Left ventricle myocardium inferior (tissue), 1 donor: ENCODE measurements around the gene GMEB2. TPM values are rescaled to one million over a fixed set of nuclear protein-coding genes. Genes with fewer than 3 reads are reported as not detected.
"Not testable (repeated sequence)": the region's sequence is repeated elsewhere in the genome, so short reads cannot be mapped to it uniquely, and the experiment has no call there.

Source experiments
- DNase-seq: peaks from one replicate; pipeline ENCODE4 v3.0.0-alpha.2; 2020
- H3K27ac ChIP-seq: fragments of 200-600 bp; replicated peaks from 2 replicates; pipeline ENCODE4 v1.8.0; 2021
- H3K27me3 ChIP-seq: fragments of 200-600 bp; 2 replicates; pipeline ENCODE4 v1.8.0; 2021; ENCODE audit warnings: low read depth
- H3K36me3 ChIP-seq: fragments of 200-600 bp; 2 replicates; pipeline ENCODE4 v1.8.0; 2021
- H3K4me1 ChIP-seq: fragments of 200-600 bp; 2 replicates; pipeline ENCODE4 v1.8.0; 2021
- H3K4me3 ChIP-seq: fragments of 200-600 bp; 2 replicates; pipeline ENCODE4 v1.8.0; 2021; ENCODE audit warnings: mild to moderate bottlenecking, moderate library complexity
- H3K9me3 ChIP-seq: fragments of 200-600 bp; replicated peaks from 2 replicates; pipeline ENCODE4 v1.8.0; 2021
- intact Hi-C: fragments of 100-400 bp; cut with micrococcal nuclease; formaldehyde crosslinking; loops from one replicate; pipeline ENCODE4 v1.11.0; 2022
- total RNA-seq: library from RNA; stranded (reverse); fragmentation: NEBNext Ultra II Directional; extraction: Animal tissue kit (Norgen Biotek cat#: 25700); gene quantifications from one replicate; pipeline ENCODE4 v1.2.1, GENCODE V29; 2021
- TF ChIP-seq, protein P1 (sequence below): fragments of 200-600 bp; IDR thresholded peaks from 2 replicates; pipeline ENCODE4 v1.8.0; 2021; ENCODE audit warnings: antibody characterized with exemption, mild to moderate bottlenecking, borderline replicate concordance
- donor health status: DM: no; HTN: yes; CAD: no; lungs with severe emphysema.

GMEB2 gene
- total RNA-seq, 1 donor from 2014 or later, result 5.3 TPM

DNA sequence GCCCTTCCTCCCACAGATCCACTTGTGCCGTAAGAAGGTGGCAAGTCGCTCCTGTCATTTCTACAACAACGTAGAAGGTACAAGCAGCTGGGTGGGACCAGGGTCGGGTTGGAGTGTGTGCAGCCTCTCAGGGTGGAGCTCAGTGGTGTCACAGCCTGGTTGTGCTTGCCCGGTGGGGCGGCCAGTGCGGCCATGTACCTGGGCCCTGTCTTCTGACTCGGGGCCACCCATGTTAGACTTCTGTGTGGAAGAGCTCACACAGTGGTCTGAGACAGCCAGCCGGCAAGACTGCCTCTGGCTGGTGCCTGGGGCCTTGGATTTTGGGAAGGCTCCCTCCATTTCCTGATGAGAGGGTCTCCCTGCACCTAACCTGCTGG, 35.9 kb upstream of the GMEB2 start:
- Histone ChIP-seq H3K9me3 (no peaks in the 10 kb centered on the region), H3K36me3 (peaks cover 56% of the 10 kb centered on the region), H3K4me1 (peaks cover 13% of the 10 kb centered on the region), H3K27ac (no peak overlapping the region), H3K27me3 (no peaks in the 10 kb centered on the region), H3K4me3 (no peak overlapping the region)
- TF ChIP-seq, protein P1, sequence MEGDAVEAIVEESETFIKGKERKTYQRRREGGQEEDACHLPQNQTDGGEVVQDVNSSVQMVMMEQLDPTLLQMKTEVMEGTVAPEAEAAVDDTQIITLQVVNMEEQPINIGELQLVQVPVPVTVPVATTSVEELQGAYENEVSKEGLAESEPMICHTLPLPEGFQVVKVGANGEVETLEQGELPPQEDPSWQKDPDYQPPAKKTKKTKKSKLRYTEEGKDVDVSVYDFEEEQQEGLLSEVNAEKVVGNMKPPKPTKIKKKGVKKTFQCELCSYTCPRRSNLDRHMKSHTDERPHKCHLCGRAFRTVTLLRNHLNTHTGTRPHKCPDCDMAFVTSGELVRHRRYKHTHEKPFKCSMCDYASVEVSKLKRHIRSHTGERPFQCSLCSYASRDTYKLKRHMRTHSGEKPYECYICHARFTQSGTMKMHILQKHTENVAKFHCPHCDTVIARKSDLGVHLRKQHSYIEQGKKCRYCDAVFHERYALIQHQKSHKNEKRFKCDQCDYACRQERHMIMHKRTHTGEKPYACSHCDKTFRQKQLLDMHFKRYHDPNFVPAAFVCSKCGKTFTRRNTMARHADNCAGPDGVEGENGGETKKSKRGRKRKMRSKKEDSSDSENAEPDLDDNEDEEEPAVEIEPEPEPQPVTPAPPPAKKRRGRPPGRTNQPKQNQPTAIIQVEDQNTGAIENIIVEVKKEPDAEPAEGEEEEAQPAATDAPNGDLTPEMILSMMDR, result no peak
- DNase-seq, result no peak
- intact Hi-C loops, result no loop called here

DNA sequence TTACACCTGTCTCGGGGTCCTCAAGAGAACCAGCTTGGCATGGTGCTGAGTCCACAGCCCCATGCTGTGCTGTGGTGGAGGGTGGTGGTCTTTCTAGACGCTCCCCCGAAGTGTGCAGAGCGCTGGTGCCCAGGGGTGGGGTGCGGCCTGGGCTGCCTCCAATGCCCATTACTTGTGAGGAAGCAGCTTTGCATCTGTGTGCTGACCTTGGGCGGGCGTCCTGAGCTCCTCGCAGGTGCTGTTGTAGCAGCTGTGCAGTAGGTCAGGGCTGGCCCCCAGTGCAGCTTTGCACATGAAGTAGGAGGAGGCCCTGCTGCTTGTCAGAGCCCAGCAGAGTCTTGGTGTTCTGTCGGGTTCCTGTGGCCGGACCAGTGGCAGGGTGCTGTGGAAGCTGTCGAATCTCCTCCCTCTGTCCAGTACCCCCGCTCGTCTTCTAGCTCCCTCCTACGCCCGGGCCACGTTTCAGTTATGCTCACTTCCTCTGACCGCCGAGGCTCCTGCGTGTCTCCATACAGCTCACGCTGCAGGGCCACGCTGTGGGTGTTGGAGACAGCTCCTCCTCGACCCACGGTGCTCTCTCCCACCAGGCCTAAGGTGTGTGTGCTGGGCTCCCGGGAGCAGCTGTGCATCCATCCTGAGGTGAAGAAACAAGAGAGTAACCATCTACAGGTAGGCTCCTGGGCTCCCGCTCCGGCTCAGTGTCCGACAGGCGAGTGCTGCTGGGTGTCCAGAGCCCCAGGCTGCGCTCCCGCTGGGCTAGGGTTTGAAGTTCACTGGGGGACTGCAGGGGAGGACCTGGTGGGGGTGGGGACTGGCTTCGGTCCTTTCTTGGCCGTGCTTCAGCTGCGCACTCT, 35.3 kb upstream of the GMEB2 start:
- no peaks in the 10 kb centered on the region for H3K9me3 ChIP-seq
- H3K27ac ChIP-seq, result no peak overlapping the region
- intact Hi-C loops, result no loop called here
- no peak for DNase-seq
- peaks cover 19% of the 10 kb centered on the region for H3K4me1 ChIP-seq
- TF ChIP-seq, protein P1, result no peak
- no peak overlapping the region for H3K4me3 ChIP-seq
- H3K27me3 ChIP-seq, result no peaks in the 10 kb centered on the region
- H3K36me3 ChIP-seq, result peaks cover 50% of the 10 kb centered on the region

DNA sequence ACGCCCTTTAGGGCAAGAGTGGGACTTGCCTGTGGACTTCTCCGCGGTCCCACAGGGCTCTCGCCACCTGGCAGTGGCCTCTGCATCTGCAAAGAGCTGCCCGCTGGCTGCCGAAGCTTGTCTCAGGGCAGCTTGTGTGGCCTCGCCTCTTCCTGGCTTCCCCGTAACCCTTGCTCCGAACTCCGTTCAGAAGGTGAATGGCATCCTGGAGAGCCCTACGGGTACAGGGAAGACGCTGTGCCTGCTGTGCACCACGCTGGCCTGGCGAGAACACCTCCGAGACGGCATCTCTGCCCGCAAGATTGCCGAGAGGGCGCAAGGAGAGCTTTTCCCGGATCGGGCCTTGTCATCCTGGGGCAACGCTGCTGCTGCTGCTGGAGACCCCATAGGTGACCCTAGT, 34.2 kb upstream of the GMEB2 start:
- DNase-seq, result no peak
- intact Hi-C loops, result no loop called here
- no peak overlapping the region for H3K4me3 ChIP-seq
- H3K27me3 ChIP-seq, result no peaks in the 10 kb centered on the region
- no peaks in the 10 kb centered on the region for H3K9me3 ChIP-seq
- H3K27ac ChIP-seq, result no peak overlapping the region
- H3K4me1 ChIP-seq, result peaks cover 23% of the 10 kb centered on the region
- H3K36me3 ChIP-seq, result peaks cover 41% of the 10 kb centered on the region
- TF ChIP-seq, protein P1, result no peak

DNA sequence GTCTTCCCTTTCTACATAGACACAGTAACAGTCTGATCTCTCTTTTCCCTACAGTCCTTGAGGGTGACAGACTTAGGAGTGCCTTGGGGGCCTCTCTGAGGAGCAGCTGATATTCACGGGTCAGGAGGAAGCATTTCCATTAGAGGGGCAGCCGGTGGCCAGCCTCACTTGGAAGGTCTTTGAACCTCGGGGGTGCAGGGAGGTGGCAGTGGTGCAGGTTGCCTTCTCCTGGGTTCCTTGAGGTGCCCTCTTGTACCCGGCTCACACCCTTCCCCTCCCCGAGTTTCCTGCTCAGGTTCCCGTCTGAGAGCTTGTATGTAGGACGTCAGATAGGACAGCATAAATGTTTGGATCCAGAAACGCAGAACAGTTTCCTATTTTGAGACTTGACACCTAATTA, 33.7 kb upstream of the GMEB2 start:
- no peak overlapping the region for H3K27ac ChIP-seq
- H3K9me3 ChIP-seq, result no peaks in the 10 kb centered on the region
- H3K4me3 ChIP-seq, result no peak overlapping the region
- H3K27me3 ChIP-seq, result no peaks in the 10 kb centered on the region
- intact Hi-C loops, result no loop called here
- H3K36me3 ChIP-seq, result peaks cover 36% of the 10 kb centered on the region
- DNase-seq, result no peak
- peaks cover 23% of the 10 kb centered on the region for H3K4me1 ChIP-seq
- TF ChIP-seq, protein P1, result no peak

DNA sequence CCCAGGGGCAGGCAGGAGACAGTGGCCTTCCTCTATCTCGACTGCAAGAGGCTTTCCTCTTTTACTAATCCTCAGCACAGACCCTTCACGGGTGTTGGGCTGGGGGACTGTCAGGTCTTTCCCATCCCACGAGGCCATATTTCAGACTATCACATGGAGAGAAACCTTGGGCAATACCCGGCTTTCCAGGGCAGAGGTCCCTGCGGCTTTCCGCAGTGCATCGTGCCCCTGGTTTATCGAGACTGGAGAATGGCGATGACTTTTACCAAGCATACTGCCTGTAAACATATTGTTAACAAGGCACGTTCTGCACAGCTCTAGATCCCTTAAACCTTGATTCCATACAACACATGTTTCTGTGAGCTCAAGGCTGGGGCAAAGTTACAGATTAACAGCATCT, 33.3 kb upstream of the GMEB2 start:
- intact Hi-C loops, DNase-seq, H3K9me3 ChIP-seq, H3K27ac ChIP-seq, H3K4me3 ChIP-seq, H3K27me3 ChIP-seq: not testable (repeated sequence)
- H3K36me3 ChIP-seq, result peaks cover 32% of the 10 kb centered on the region
- peaks cover 23% of the 10 kb centered on the region for H3K4me1 ChIP-seq

DNA sequence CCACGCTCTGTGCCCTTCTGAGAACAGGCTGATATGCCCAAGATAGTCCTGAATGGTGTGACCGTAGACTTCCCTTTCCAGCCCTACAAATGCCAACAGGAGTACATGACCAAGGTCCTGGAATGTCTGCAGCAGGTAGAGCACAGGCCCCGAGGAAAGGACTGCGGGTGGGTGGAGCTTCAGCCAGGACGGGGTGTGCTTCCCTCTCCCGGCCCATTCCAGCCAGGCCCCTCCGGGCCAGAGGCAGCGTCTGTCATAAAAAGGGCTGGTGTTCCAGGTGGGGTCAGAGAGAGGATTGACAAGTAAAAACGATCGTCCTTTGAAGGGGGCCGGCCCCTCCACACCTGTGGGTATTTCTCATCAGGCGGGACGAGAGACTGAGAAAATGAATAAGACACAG, 32.5 kb upstream of the GMEB2 start:
- no peaks in the 10 kb centered on the region for H3K9me3 ChIP-seq
- peaks cover 32% of the 10 kb centered on the region for H3K36me3 ChIP-seq
- TF ChIP-seq, protein P1, result no peak
- peak overlapping the region; percentile 73 for H3K4me3 ChIP-seq
- DNase-seq, result no peak
- H3K27me3 ChIP-seq, result no peaks in the 10 kb centered on the region
- H3K4me1 ChIP-seq, result peaks cover 23% of the 10 kb centered on the region
- intact Hi-C loops, result no loop called here
- peak overlapping the region; percentile 92 for H3K27ac ChIP-seq
